LNCAP (cell line): ENCODE measurements around the gene WIPF1.

Experiments
- CTCF ChIP-seq: fragments of 450-650 bp; IDR thresholded peaks from 2 replicates; pipeline ENCODE4 v1.5.1; 2017; ENCODE audit warnings: mild to moderate bottlenecking

WIPF1 gene

GRCh38 chr2:174544156-174544555 lies 53.4 kb downstream of the WIPF1 start:
- no peak for TF ChIP-seq CTCF

GRCh38 chr2:174540893-174541292 lies 56.7 kb downstream of the WIPF1 start:
- no peak for TF ChIP-seq CTCF

GRCh38 chr2:174535757-174536703 lies 61.6 kb downstream of the WIPF1 start:
- no peak for TF ChIP-seq CTCF

GRCh38 chr2:174535083-174535482 lies 62.5 kb downstream of the WIPF1 start:
- no peak for TF ChIP-seq CTCF

- no peak for TF ChIP-seq CTCF
Measured at GRCh38 chr2:174529916-174530315, 67.7 kb downstream of the WIPF1 start.

GRCh38 chr2:174527959-174528358 lies 69.6 kb downstream of the WIPF1 start:
- no peak for TF ChIP-seq CTCF

- no peak for TF ChIP-seq CTCF
Measured at GRCh38 chr2:174527101-174527721, 70.4 kb downstream of the WIPF1 start.
